Lower lobe of right lung (tissue), 2 donors: ENCODE measurements around the gene TRIM25. TPM values are rescaled to one million over a fixed set of nuclear protein-coding genes. Genes with fewer than 3 reads are reported as not detected.

ENCODE experiments used
- ATAC-seq, 2 donors: fragments of 200-7000 bp; cut with Tn5 transposase; one replicate each; pipeline ENCODE4 v1.9.1; 2020 to 2022; ENCODE audit warnings: mild to moderate bottlenecking in 2 of 2, moderate library complexity in 2 of 2
- DNase-seq: peaks from one replicate; pipeline ENCODE4 v3.0.0-alpha.2; 2020
- H3K27ac ChIP-seq: fragments of 200-600 bp; one replicate; pipeline ENCODE4 v1.8.0; 2022
- H3K27me3 ChIP-seq: fragments of 200-600 bp; one replicate; pipeline ENCODE4 v1.8.0; 2022; ENCODE audit warnings: low read depth
- H3K36me3 ChIP-seq: fragments of 200-600 bp; one replicate; pipeline ENCODE4 v1.8.0; 2022; ENCODE audit warnings: mild to moderate bottlenecking
- H3K4me1 ChIP-seq: fragments of 200-600 bp; one replicate; pipeline ENCODE4 v1.8.0; 2022
- H3K4me3 ChIP-seq: fragments of 200-600 bp; one replicate; pipeline ENCODE4 v1.8.0; 2022; ENCODE audit warnings: mild to moderate bottlenecking
- H3K9me3 ChIP-seq: fragments of 200-600 bp; one replicate; pipeline ENCODE4 v1.8.0; 2022
- CTCF ChIP-seq: fragments of 200-600 bp; IDR thresholded peaks from one replicate; pipeline ENCODE4 v1.8.0; 2022; ENCODE audit warnings: antibody characterized with exemption, mild to moderate bottlenecking
- intact Hi-C: fragments of 100-400 bp; cut with DNase I; formaldehyde crosslinking; loops from one replicate; pipeline ENCODE4 v1.11.0; 2022
- total RNA-seq: library from RNA; stranded (reverse); fragmentation: NEBNext Ultra II Directional; extraction: Animal tissue kit (Norgen Biotek cat#: 25700); gene quantifications from one replicate; pipeline ENCODE4 v1.2.1, GENCODE V29; 2021
- donor health status: DM: no; HTN: yes; CAD: no; lungs with severe emphysema.

TRIM25 gene
- total RNA-seq, 1 donor from 2014 or later, result 125 TPM

DNA sequence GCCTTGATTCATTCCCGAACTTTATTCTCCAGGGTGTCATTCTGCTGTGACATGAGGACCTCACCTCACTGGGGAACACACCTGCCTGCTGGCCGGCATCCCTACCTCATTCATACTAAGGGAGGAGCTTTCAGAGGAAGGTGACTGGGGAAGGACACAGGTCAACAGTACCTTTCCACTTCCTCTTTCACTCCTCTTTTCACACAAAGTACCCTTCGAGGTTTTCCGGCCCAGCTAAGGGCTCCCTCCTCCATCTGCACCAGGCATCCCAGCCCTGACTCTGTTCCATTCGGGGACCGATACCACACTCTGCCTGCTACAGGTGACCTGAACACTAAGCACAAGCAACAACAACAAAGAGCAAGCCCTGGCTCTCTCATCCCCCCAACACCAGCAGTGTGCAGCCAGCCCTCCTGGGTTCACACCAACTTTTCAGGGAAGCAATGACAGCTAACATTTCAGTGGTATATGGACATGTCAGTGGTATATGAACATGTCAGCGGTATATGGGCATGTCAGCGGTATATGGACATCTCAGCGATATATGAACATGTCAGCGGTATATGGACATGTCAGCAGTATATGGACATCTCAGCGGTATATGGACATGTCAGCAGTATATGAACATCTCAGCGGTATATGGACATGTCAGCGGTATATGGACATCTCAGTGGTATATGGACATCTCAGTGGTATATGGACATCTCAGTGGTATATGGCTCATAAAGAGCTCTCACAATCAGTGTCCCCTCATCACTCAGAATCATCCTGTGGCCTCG, 16.0 kb downstream of the TRIM25 start:
- DNase-seq (no peak), ATAC-seq (no peak)
- Histone ChIP-seq H3K4me3 (no peak overlapping the region), H3K36me3 (peaks cover 100% of the 10 kb centered on the region), H3K27me3 (no peaks in the 10 kb centered on the region), H3K4me1 (no peaks in the 10 kb centered on the region), H3K9me3 (no peaks in the 10 kb centered on the region), H3K27ac (no peak overlapping the region)
- TF ChIP-seq CTCF, result no peak
- intact Hi-C loops, result no loop called here

GRCh38 chr17:56896968-56897359, 16.9 kb downstream of the TRIM25 start:
- Histone ChIP-seq H3K4me1 (no peaks in the 10 kb centered on the region), H3K27me3 (no peaks in the 10 kb centered on the region), H3K27ac (no peak overlapping the region), H3K36me3 (peaks cover 100% of the 10 kb centered on the region), H3K4me3 (no peak overlapping the region), H3K9me3 (no peaks in the 10 kb centered on the region)
- intact Hi-C loops, result no loop called here
- ATAC-seq (no peak), DNase-seq (no peak)
- no peak for TF ChIP-seq CTCF

DNA sequence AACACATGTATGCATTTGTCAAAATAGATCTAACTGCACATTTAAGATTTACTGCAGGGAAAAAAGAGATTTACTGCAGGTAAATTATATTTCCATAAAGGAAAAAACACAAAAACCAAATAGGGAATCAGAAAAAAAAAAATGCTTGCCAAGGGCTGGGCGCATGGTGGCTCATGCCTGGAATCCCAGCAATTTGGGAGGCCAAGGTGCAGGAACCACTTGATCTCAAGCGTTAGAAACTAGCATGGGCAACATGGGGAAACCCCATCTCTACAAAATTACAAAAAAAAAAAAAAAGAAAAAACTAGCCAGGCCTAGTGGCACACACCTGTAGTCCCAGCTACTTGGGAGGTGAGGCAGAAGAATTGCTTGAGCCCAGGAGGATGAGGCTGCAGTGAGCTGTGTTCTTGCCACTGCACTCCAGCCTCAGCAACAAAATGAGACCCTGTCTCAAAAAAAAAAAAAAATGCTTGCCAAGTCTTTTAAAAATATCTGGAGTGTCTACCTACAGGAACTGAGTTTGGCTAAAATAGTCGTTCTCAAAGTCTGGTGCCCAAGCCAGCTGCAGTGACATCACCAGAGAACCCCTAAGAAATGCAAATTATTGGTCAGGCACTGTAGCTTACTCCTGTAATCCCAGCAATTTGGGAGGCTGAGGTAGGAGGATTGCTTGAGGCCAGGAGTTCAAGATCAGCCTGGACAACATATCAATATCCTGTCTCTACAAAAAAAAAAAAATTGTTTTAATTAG, 17.5 kb downstream of the TRIM25 start:
- intact Hi-C loops, result no loop called here
- DNase-seq, result no peak
- H3K27ac ChIP-seq, result no peak overlapping the region
- ATAC-seq, result peak in 1 of 2 donors; percentile 53
- H3K27me3 ChIP-seq, result no peaks in the 10 kb centered on the region
- H3K4me1 ChIP-seq, result no peaks in the 10 kb centered on the region
- no peaks in the 10 kb centered on the region for H3K9me3 ChIP-seq
- TF ChIP-seq CTCF, result no peak
- no peak overlapping the region for H3K4me3 ChIP-seq
- H3K36me3 ChIP-seq, result peaks cover 100% of the 10 kb centered on the region

- ATAC-seq, result no peak
- H3K4me3 ChIP-seq, result no peak overlapping the region
- no peaks in the 10 kb centered on the region for H3K4me1 ChIP-seq
- H3K36me3 ChIP-seq, result peaks cover 100% of the 10 kb centered on the region
- H3K27ac ChIP-seq, result no peak overlapping the region
- H3K27me3 ChIP-seq, result no peaks in the 10 kb centered on the region
- intact Hi-C loops, result no loop called here
- no peaks in the 10 kb centered on the region for H3K9me3 ChIP-seq
- no peak for DNase-seq
- no peak for TF ChIP-seq CTCF
Measured at GRCh38 chr17:56894859-56895455, 18.9 kb downstream of the TRIM25 start.

GRCh38 chr17:56893503-56893902, 20.3 kb downstream of the TRIM25 start:
- no peak for TF ChIP-seq CTCF
- no peak for DNase-seq
- no peak for ATAC-seq
- no peak overlapping the region for H3K4me3 ChIP-seq
- H3K4me1 ChIP-seq, result no peaks in the 10 kb centered on the region
- no peak overlapping the region for H3K27ac ChIP-seq
- peaks cover 100% of the 10 kb centered on the region for H3K36me3 ChIP-seq
- intact Hi-C loops, result no loop called here
- peaks cover 2% of the 10 kb centered on the region for H3K9me3 ChIP-seq
- H3K27me3 ChIP-seq, result no peaks in the 10 kb centered on the region
